ENCODE results near the gene UGGT2. TPM values are rescaled to one million over a fixed set of nuclear protein-coding genes. Genes with fewer than 3 reads are reported as not detected.

The UGGT2 gene, protein sequence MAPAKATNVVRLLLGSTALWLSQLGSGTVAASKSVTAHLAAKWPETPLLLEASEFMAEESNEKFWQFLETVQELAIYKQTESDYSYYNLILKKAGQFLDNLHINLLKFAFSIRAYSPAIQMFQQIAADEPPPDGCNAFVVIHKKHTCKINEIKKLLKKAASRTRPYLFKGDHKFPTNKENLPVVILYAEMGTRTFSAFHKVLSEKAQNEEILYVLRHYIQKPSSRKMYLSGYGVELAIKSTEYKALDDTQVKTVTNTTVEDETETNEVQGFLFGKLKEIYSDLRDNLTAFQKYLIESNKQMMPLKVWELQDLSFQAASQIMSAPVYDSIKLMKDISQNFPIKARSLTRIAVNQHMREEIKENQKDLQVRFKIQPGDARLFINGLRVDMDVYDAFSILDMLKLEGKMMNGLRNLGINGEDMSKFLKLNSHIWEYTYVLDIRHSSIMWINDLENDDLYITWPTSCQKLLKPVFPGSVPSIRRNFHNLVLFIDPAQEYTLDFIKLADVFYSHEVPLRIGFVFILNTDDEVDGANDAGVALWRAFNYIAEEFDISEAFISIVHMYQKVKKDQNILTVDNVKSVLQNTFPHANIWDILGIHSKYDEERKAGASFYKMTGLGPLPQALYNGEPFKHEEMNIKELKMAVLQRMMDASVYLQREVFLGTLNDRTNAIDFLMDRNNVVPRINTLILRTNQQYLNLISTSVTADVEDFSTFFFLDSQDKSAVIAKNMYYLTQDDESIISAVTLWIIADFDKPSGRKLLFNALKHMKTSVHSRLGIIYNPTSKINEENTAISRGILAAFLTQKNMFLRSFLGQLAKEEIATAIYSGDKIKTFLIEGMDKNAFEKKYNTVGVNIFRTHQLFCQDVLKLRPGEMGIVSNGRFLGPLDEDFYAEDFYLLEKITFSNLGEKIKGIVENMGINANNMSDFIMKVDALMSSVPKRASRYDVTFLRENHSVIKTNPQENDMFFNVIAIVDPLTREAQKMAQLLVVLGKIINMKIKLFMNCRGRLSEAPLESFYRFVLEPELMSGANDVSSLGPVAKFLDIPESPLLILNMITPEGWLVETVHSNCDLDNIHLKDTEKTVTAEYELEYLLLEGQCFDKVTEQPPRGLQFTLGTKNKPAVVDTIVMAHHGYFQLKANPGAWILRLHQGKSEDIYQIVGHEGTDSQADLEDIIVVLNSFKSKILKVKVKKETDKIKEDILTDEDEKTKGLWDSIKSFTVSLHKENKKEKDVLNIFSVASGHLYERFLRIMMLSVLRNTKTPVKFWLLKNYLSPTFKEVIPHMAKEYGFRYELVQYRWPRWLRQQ (N-terminal part only)
- polyA plus RNA-seq (ENCODE audit: insufficient read length in 3 of 3), result 10 to 100 TPM; 34.8 to 55.7 (median 42.9) TPM
- long read RNA-seq, donor 1, partial matches to known transcripts, result 5 of 6 reads
- long read RNA-seq, donor 1, other reads (novel, unspliced or antisense), result 0 of 6 reads
- long read RNA-seq, donor 2, partial matches to known transcripts, result 22 of 24 reads
- long read RNA-seq, donor 2, other reads (novel, unspliced or antisense), result 0 of 24 reads
- long read RNA-seq, donor 3, partial matches to known transcripts, result 25 of 26 reads
- long read RNA-seq, donor 3, other reads (novel, unspliced or antisense), result 0 of 26 reads
- long read RNA-seq, donor 4, partial matches to known transcripts, result 16 of 16 reads
- long read RNA-seq, donor 4, other reads (novel, unspliced or antisense), result 0 of 16 reads
- long read RNA-seq, donor 5, result 0 reads
- long read RNA-seq, donor 6, partial matches to known transcripts, result 30 of 32 reads
- long read RNA-seq, donor 6, other reads (novel, unspliced or antisense), result 0 of 32 reads
- long read RNA-seq, donor 7, partial matches to known transcripts, result 11 of 11 reads
- long read RNA-seq, donor 7, other reads (novel, unspliced or antisense), result 0 of 11 reads
- long read RNA-seq, donor 8, result 0 reads
- long read RNA-seq, donor 9, partial matches to known transcripts, result 5 of 6 reads
- long read RNA-seq, donor 9, other reads (novel, unspliced or antisense), result 0 of 6 reads
- long read RNA-seq, donor 10, partial matches to known transcripts, result 18 of 18 reads
- long read RNA-seq, donor 10, other reads (novel, unspliced or antisense), result 0 of 18 reads
- long read RNA-seq, donor 11, full-length matches to known transcripts, result 1 of 6 reads
- long read RNA-seq, donor 11, partial matches to known transcripts, result 5 of 6 reads
- long read RNA-seq, donor 11, other reads (novel, unspliced or antisense), result 0 of 6 reads
- long read RNA-seq, donor 12, result 0 reads
- long read RNA-seq, donor 13, result 0 reads
- long read RNA-seq, donor 14, partial matches to known transcripts, result 13 of 15 reads
- long read RNA-seq, donor 14, other reads (novel, unspliced or antisense), result 0 of 15 reads
- long read RNA-seq, donor 15, partial matches to known transcripts, result 7 of 7 reads
- long read RNA-seq, donor 15, other reads (novel, unspliced or antisense), result 0 of 7 reads
- long read RNA-seq, donor 16, full-length matches to known transcripts, result 3 of 30 reads
- long read RNA-seq, donor 16, partial matches to known transcripts, result 27 of 30 reads
- long read RNA-seq, donor 16, other reads (novel, unspliced or antisense), result 0 of 30 reads

DNA sequence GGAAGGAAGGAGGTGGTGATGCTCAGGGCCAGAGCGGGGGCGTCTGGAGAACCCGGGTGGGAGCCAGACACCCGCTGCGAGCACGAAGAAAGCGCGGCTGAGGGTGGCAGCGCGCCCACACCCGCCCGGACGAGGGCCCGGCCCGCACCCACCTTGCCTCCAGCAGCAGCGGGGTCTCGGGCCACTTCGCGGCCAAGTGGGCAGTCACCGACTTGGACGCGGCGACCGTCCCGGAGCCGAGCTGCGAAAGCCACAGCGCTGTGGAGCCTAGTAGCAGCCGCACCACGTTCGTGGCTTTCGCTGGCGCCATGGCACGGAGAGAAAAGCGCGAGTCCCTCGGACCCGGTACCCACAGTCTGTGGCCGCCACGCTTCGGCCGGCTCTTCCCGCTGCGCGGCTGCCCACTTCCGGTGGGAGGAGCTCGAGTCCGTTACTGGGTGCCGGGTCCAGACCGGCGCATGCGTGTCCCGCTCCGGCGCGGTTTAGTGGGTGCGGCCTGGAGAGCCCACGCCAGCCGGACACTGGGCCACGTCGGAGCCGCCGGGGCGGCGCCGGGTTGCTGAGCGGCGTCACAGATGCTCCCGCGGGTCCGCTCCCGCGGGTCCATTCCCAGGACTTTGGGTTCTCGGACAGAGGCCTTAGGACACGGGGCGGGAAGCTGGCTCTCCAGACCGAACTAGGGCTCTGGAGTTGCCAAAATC lies at the start of gene UGGT2:
Gene UGGT2, minus strand, starts transcription at position 399 of the 701 bp plus-strand sequence. Its CDS starts 89 bp downstream, at position 310.
- DNase-seq (ENCODE audit: extremely low read depth in 1 of 11, low read depth in 9 of 11, low spot score in 4 of 11), result peak; percentile 80 to 93 (median 89)

DNA sequence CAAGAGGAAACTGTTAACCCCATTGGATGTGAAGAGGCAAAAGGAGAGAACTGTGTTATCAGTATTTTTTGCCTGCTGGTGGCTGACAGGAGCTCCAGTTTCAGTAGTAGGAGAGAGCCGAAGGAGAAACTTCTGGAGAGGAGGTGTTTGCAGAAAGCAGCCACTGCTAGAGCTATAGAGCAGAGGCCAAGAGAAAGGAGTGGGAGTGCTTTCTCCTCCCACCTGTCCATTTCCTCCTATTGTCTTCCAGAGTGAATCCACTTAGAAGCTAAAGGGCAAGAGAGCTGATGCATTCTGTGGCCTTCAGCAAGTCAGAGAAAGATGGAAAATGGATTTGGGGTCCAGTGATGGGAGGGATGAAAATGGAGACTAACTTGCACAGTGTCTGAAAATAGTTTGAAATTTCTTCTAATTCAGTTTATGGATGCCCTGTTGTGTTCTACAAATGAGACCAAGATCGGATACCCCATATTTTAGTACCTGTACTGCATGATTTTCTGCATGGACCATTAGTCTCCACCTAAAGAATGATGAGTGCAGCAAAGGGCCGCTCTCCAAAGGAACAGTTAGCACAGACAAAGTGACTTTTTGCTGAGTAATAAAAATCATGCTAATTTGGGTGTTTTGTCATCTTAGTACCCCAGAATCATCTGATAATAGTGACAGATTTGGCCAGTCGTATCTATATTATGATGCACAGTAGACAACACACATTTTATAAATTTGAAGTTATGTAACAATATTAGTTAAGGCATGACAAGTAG lies 47.4 kb upstream of the UGGT2 start:
- DNase-seq (ENCODE audit: extremely low read depth in 1 of 11, low read depth in 9 of 11, low spot score in 4 of 11), result no peak

DNA sequence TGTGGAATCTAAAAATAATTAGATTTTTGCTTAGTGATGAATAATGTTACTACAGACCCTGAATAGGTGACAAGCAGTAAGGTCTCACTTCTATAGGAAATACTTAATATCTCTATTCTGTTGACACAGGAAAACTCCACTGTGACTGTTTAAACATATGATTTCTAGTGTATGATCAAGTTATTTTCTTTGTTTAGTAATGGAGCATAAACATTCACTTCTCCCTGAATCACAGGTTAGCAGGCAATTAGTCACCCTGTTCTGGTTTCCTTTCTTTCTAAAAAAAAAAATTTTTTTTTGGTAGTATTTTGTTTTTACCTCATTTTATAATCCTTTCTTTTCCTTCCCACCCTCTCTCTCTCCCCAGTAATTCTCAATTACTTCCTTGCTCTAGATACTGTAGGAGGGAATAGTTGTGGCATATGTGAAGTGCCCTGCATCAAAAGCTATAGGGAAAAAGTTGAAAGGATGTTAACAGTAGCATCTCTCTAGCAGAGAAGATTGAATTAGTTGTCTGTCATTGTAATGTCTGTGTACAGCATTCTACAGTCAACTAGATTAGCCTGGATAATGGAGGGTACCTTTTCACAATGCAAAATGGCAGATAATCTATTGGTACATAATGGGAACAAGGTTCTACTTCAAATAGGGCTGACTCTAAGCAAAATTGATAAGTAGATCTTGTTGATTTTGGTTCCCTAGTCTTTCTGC lies 40.2 kb upstream of the UGGT2 start:
- no peak for DNase-seq (ENCODE audit: extremely low read depth in 1 of 11, low read depth in 9 of 11, low spot score in 4 of 11)

DNA sequence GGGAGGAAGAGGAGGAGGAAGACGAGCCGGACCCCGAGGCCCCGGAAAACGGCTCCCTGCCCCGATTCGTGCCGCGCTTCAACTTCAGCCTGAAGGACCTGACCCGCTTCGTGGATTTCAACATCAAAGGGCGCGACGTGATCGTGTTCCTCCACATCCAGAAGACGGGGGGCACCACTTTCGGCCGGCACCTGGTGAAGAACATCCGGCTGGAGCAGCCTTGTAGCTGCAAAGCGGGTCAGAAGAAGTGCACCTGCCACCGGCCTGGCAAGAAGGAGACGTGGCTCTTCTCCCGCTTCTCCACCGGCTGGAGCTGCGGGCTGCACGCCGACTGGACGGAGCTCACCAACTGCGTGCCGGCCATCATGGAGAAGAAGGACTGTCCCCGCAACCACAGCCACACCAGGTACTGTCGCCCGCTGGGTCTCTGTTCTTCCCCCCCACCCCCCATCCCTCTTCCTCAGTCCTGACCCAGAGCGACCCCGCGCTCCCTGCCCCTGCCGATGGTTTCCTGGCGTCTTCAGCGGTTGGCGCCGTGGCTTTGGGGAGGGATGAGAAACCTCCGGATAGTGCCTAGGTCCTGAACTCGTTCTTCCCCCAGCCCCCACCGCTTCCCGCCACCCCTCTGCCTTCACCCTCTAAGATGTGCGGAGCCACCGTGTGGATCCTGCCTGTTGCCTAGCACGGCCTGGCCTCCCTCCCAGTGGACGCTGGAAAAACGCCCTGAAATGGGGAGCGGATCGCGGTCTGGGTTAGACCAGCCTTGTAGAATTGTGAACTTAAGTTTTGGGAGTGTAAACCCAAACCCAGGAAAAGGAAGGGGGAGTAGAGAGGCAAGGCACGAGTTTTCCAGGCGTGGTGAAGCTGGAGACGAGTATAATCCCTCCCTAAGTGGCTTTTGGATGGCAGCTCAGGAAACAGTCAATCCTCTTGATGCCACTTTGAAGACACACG lies 38.2 kb upstream of the UGGT2 start:
- peak in 2 of 11 donors; percentile 12 to 19 for DNase-seq (ENCODE audit: extremely low read depth in 1 of 11, low read depth in 9 of 11, low spot score in 4 of 11)

DNA sequence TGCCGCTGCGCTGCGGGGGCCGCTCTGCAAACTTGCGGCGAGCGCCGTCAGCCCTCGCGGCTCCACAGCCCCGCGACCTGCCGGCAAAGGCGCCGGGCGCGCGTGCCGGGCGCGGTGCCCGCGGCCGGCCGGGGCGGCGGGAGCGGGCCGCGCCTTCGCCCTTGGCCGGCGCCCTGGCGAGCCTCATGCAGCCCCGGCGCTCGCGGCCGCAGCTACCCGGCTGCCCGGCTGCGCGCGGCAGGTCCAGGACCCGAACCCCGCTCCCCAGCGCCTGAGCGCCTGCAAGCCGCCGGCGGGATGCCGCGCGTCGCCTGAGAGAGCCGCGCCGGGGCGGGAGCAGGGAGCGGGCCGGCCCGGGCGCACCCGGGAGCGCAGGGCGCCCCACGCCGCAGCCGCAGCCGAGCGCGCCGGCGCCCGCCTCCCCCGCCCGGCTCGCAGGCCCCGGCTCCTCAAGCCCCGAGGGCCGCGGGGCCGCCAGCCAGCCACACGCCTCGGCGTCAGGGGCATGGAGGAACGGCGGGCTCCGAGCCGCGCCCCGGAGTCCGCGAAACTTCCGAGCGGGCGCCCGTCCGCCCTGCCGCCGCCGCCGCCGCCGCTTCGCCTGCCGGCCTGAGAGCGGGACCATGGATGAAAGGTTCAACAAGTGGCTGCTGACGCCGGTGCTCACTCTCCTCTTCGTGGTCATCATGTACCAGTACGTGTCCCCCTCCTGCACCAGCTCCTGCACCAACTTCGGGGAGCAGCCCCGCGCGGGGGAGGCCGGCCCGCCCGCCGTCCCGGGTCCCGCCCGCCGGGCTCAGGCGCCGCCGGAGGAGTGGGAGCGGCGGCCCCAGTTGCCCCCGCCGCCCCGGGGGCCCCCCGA lies 37.3 kb upstream of the UGGT2 start:
- DNase-seq (ENCODE audit: extremely low read depth in 1 of 11, low read depth in 9 of 11, low spot score in 4 of 11), result peak in 2 of 11 donors; percentile 8 to 23

DNA sequence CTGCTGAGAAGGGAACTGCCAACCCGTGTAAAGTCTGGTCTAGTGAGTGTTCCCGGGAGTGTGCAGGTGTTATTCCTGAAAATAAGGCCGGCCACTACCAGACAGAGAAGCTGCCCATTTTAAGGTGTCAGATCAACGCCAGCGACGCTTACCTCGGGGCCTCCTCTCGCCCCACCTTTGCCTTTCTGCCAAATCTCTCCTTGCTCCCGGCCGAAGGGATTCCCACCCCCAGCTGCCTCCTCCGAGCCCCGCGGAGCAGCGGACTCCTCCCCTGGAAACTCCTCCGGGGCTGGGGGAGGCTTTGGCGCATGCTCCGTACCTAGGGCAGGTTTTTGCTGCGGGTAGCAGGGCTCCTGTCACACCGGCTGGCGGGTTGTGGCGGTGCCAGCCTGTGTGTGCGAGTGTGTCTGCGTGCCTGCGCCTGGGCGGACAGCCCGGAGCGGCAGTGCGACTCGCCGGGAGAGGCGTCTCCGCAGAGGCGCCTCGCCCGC lies 36.6 kb upstream of the UGGT2 start, which contains the start of gene HS6ST3:
Gene HS6ST3, plus strand, starts transcription at position 359 of the 491 bp plus-strand sequence.
- peak in 3 of 11 donors; percentile 13 to 36 (median 22) for DNase-seq (ENCODE audit: extremely low read depth in 1 of 11, low read depth in 9 of 11, low spot score in 4 of 11)

DNA sequence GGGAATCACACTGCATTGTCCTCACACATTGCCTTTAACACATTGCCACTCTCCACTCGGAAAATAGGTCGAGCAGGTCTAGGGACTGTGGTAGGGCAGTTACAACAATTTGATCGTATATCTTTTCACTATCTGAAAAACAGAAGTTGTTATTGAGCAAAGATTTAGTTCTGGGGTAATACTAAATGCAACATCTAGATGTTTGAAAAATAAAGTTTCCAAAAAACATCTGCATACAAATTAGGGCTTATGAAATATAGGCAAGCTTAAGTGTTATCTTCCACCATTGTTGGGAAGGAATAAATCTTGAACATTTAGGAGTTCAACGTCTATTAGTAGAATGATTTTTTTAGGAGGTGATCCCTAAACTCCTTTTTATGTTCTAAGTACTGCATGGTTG lies 35.9 kb upstream of the UGGT2 start:
- DNase-seq (ENCODE audit: extremely low read depth in 1 of 11, low read depth in 9 of 11, low spot score in 4 of 11), result no peak

DNA sequence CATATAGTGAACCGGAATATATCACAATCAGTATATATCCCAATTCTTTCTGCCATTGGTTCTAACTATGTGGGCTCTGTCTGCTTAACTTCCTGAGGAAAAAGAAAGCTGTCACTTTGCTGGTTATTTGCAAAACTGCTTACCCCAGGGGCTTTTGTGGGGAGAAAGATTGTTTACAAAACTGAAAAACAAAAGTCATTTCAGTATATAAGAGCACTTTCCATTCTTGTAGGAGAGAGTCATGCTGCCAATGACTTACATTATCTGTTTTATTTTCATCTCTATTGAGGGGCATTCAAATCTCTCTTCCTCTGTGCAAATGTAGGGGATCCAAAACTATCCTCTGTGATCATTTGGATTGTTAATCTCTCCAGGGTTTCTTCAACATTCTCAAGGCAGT lies 33.5 kb upstream of the UGGT2 start:
- DNase-seq (ENCODE audit: extremely low read depth in 1 of 11, low read depth in 9 of 11, low spot score in 4 of 11), result no peak

DNA sequence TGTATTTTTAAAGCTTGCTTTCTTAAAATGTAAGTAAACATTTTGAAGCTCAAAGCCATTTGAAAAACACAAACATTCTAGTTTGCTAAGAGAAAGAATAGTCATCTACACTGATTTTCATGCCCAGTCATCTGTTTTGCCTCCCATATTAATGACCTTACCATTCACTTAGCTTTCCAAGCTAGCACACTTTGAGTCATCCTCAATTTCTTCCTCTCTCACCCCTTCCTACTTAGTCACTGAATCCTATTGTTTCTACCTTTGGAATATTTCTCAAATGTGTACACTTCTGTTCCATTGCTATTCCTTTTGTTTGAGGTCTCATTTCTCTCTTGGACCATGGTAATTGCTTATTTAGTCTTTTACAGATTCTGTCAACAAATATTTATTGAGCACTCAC lies 29.4 kb upstream of the UGGT2 start:
- no peak for DNase-seq (ENCODE audit: extremely low read depth in 1 of 11, low read depth in 9 of 11, low spot score in 4 of 11)

DNA sequence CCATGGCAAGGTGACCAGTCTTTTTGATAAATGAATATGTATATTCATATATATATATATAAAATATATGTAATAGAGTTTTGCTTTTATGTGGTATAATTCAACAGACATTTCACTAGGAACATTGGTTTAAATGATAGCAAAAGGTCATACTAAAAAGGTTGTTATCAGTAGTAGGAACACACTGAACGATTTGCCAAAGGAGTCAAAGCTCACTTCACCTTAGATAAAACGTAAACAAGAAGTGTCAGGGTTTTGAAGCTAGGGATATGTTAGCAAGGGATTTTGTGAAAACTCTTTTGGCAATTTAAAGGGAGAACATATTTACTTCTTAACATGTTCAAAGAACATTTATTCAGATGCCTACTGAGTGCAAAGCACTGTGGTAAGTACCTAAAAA lies 28.7 kb upstream of the UGGT2 start:
- no peak for DNase-seq (ENCODE audit: extremely low read depth in 1 of 11, low read depth in 9 of 11, low spot score in 4 of 11)

DNA sequence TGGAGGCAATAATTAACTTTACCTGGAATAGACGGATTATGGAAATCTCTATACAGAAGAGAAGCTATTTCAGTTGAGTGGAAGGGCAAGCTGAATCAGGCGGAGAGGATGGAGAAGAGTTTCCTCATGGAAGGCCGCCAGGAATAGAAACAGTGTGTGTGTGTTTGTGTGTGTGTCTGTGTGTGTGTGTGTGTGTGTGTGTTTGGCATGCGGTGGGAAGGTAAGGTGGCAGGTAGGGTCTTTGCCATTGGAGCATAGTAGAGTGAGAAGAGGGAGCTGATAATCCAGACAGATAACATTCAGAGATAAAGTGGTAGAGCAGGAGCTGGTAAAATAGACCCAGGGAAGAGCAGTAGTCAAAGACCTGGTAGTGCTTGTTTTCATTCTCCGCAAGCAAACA lies 27.5 kb upstream of the UGGT2 start:
- no peak for DNase-seq (ENCODE audit: extremely low read depth in 1 of 11, low read depth in 9 of 11, low spot score in 4 of 11)

DNA sequence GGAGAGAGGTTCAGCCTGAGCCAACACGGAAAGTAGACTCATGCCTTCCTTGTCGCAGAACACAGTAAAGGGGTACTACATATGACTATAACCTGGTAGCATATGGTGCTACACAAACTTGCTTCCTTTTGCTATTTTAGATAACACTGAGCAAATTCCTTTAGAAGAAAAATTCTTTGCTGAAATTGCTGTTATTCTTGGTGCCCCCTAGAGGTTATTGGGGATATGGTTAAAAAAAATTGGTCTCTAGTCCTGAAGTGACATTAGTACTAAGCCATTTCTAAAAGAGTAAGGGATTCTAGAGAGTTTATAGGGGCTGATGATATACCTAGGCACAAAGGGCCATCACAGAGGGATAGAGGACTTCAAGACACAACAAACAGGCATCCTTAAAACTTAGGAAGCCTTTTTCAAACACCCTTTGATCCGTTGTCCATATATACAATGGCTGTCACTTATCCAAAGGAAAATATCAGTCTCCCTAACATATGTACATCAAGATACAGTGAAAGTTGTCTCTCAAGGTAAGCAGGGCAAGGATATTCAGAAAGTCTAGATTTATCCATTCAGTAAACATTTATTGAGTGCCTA lies 22.8 kb upstream of the UGGT2 start:
- DNase-seq (ENCODE audit: extremely low read depth in 1 of 11, low read depth in 9 of 11, low spot score in 4 of 11), result no peak
